Keratinocyte (primary cell): ENCODE measurements around the gene TSPAN10. TPM values are rescaled to one million over a fixed set of nuclear protein-coding genes. Genes with fewer than 3 reads are reported as not detected.

ENCODE experiments used
- DNase-seq: peaks from one replicate; pipeline ENCODE4 v3.0.0-alpha.2; 2011; ENCODE audit warnings: low read depth, missing footprints, low spot score
- FAIRE-seq: peaks from 2 replicates; lab custom pipeline; 2011; peaks lifted over from hg19 to GRCh38; lab: Jason Lieb, UNC
- H2AFZ ChIP-seq: 2 replicates; pipeline ENCODE4 v1.6.0; 2012; ENCODE audit warnings: low read length, control low read depth, inconsistent platforms; ENCODE audit not compliant: control insufficient read depth
- H3K27ac ChIP-seq: 2 replicates; pipeline ENCODE4 v1.5.1; 2011; ENCODE audit warnings: low read length; ENCODE audit not compliant: control insufficient read depth, insufficient read depth
- H3K27me3 ChIP-seq: 3 replicates; pipeline ENCODE4 v1.6.0; 2011; ENCODE audit warnings: low read length; ENCODE audit not compliant: control insufficient read depth, insufficient read depth; ENCODE audit errors: extremely low read depth
- H3K36me3 ChIP-seq, 2 experiments: 2 replicates in 1 of 2; 3 replicates in 1 of 2; pipeline ENCODE4 v1.5.1; 2011; ENCODE audit warnings: low read length in 2 of 2, mild to moderate bottlenecking in 1 of 2; ENCODE audit not compliant: control insufficient read depth in 2 of 2, insufficient read depth in 2 of 2; ENCODE audit errors: extremely low read depth in 1 of 2
- H3K4me1 ChIP-seq: 3 replicates; pipeline ENCODE4 v1.5.1; 2011; ENCODE audit warnings: low read length; ENCODE audit not compliant: control insufficient read depth, insufficient read depth; ENCODE audit errors: extremely low read depth
- H3K4me2 ChIP-seq: 3 replicates; pipeline ENCODE4 v1.6.0; 2011; ENCODE audit warnings: low read depth, low read length; ENCODE audit not compliant: control insufficient read depth, insufficient read depth; ENCODE audit errors: extremely low read depth
- H3K4me3 ChIP-seq, 3 experiments: fragments of 200-600 bp in 1 of 3; sonication (generic) in 1 of 3; 2 replicates in 2 of 3; 3 replicates in 1 of 3; pipeline ENCODE4 v1.5.1; 2011 to 2016; ENCODE audit warnings: low read length in 3 of 3, mild to moderate bottlenecking in 3 of 3, control low read depth in 2 of 3, inconsistent platforms in 1 of 3, low read depth in 1 of 3, mixed read lengths in 1 of 3, mixed run types in 1 of 3, moderate library complexity in 1 of 3; ENCODE audit not compliant: control insufficient read depth in 2 of 3, insufficient read depth in 2 of 3; ENCODE audit errors: extremely low read depth in 1 of 3
- H3K79me2 ChIP-seq: 2 replicates; pipeline ENCODE4 v1.6.0; 2012; ENCODE audit warnings: low read length; ENCODE audit not compliant: control insufficient read depth, insufficient read depth
- H3K9ac ChIP-seq: 3 replicates; pipeline ENCODE4 v1.6.0; 2011; ENCODE audit warnings: low read length; ENCODE audit not compliant: control insufficient read depth, insufficient read depth; ENCODE audit errors: extremely low read depth
- H3K9me1 ChIP-seq: 3 replicates; pipeline ENCODE4 v1.6.0; 2011; ENCODE audit warnings: low read length; ENCODE audit not compliant: control insufficient read depth, insufficient read depth; ENCODE audit errors: extremely low read depth
- H3K9me3 ChIP-seq: 2 replicates; pipeline ENCODE4 v1.5.1; 2012; ENCODE audit warnings: low read depth, low read length; ENCODE audit not compliant: control insufficient read depth
- H4K20me1 ChIP-seq: 3 replicates; pipeline ENCODE4 v1.6.0; 2011; ENCODE audit warnings: low read length; ENCODE audit not compliant: control insufficient read depth, insufficient read depth; ENCODE audit errors: extremely low read depth
- CTCF ChIP-seq, 3 experiments: IDR thresholded peaks in 1 of 3; conservative IDR thresholded peaks in 1 of 3; optimal IDR thresholded peaks in 1 of 3; 2 replicates in 2 of 3; 3 replicates in 1 of 3; pipeline versions ENCODE3 to v1.5.1; 2011; ENCODE audit warnings: low read length in 3 of 3, mild to moderate bottlenecking in 3 of 3, moderate library complexity in 2 of 3, control low read depth in 1 of 3, inconsistent platforms in 1 of 3; ENCODE audit not compliant: insufficient read depth in 2 of 3; ENCODE audit errors: extremely low read depth in 1 of 3
- EZH2 ChIP-seq: IDR thresholded peaks from one replicate; pipeline ENCODE4 v1.6.1; 2012; ENCODE audit warnings: inconsistent platforms, mild to moderate bottlenecking, low read length, moderate library complexity
- dilution Hi-C: fragments of 300-500 bp; cut with MboI; formaldehyde crosslinking; loops from one replicate; pipeline ENCODE4 v1.7.0; 2020; ENCODE audit warnings: low sequenced_read_pairs; ENCODE audit not compliant: extremely low pct_ligation_motif_present
- polyA plus RNA-seq, 5 experiments: library from polyadenylated mRNA; depleted of rRNA in 3 of 5; stranded (reverse) in 3 of 5; stranded (forward) in 1 of 5; unstranded in 1 of 5; fragments of >200 nt; gene quantifications; 1 replicate in 1 of 5; 2 replicates in 3 of 5; 3 replicates in 1 of 5; pipeline versions ENCODE4 v1.2.1 to v1.2.3, GENCODE V29; 2011 to 2012; ENCODE audit warnings: missing spikeins in 2 of 5, low read depth in 1 of 5, low replicate concordance in 1 of 5

Gene TSPAN10
- polyA plus RNA-seq, 1 donor (not counting 4 experiments of a cell fraction or from before 2014, with no cell fraction given) = 0.89 TPM

- Histone ChIP-seq H3K4me3 (peak within 1 kb of the TSS; percentile 85 to 99 (median 89)), H3K27me3 (no peaks in the 10 kb centered on the region), H3K4me2 (peak within 1 kb of the TSS; percentile 97), H2AFZ (peak within 1 kb of the TSS; percentile 74), H4K20me1 (peaks cover 22% of the 10 kb centered on the region), H3K36me3 (peaks cover 34 to 36% of the 10 kb centered on the region in 2 experiments), H3K79me2 (peaks cover 64% of the 10 kb centered on the region), H3K4me1 (peaks cover 30% of the 10 kb centered on the region), H3K27ac (peak within 1 kb of the TSS; percentile 93), H3K9me1 (no peaks in the 10 kb centered on the region), H3K9ac (peak within 1 kb of the TSS; percentile 83), H3K9me3 (no peaks in the 10 kb centered on the region)
- FAIRE-seq (peak; percentile 80), DNase-seq (peak; percentile 90)
- no peak for TF ChIP-seq CTCF (optimal IDR thresholded peaks at IDR 0.05 in 1 of 3, IDR thresholded peaks at IDR 0.05 in 1 of 3, conservative IDR thresholded peaks at IDR 0.05 in 1 of 3; ENCODE audit: extremely low read depth in 1 of 3, insufficient read depth in 2 of 3, low read length in 3 of 3)
- TF ChIP-seq EZH2 = no peak
- dilution Hi-C loops = no loop called here
Measured at GRCh38 chr17:81683584-81684441, 46.8 kb downstream of the TSPAN10 start, which contains the start of the genes ARL16 and HGS. ARL16 (minus strand) TSS chr17:81683797; CDS start chr17:81683753, 44 bp downstream. HGS (plus strand) TSS chr17:81684011; CDS start chr17:81684067, 56 bp downstream.

- peak overlapping the region; percentile 93 for H3K4me2 ChIP-seq
- FAIRE-seq = peak; percentile 60
- peak overlapping the region; percentile 93 for H3K27ac ChIP-seq
- TF ChIP-seq CTCF (optimal IDR thresholded peaks at IDR 0.05 in 1 of 3, IDR thresholded peaks at IDR 0.05 in 1 of 3, conservative IDR thresholded peaks at IDR 0.05 in 1 of 3; ENCODE audit: extremely low read depth in 1 of 3, insufficient read depth in 2 of 3, low read length in 3 of 3) (no peak), EZH2 (no peak)
- peaks cover 22% of the 10 kb centered on the region for H4K20me1 ChIP-seq
- dilution Hi-C loops = no loop called here
- H2AFZ ChIP-seq = no peak overlapping the region
- no peaks in the 10 kb centered on the region for H3K9me3 ChIP-seq
- peak overlapping the region; percentile 77 to 99 (median 89) for H3K4me3 ChIP-seq
- no peaks in the 10 kb centered on the region for H3K27me3 ChIP-seq
- H3K4me1 ChIP-seq = peaks cover 32% of the 10 kb centered on the region
- DNase-seq = no peak
- H3K36me3 ChIP-seq = peaks cover 40% of the 10 kb centered on the region in 2 experiments
- no peaks in the 10 kb centered on the region for H3K9me1 ChIP-seq
- peaks cover 71% of the 10 kb centered on the region for H3K79me2 ChIP-seq
- H3K9ac ChIP-seq = peak overlapping the region; percentile 83
Measured at GRCh38 chr17:81684442-81684911, 47.5 kb downstream of the TSPAN10 start.
